HCT116 (cell line): ENCODE results near the gene HEATR5B. TPM values are rescaled to one million over a fixed set of nuclear protein-coding genes. Genes with fewer than 3 reads are reported as not detected.

Experiments used
- ATAC-seq: fragments of 200-7000 bp; cut with Tn5 transposase; 2 replicates; pipeline ENCODE4 v1.9.1; 2020; ENCODE audit warnings: mild to moderate bottlenecking, moderate library complexity
- BruUV-seq: library from RNA; stranded (reverse); fragments of 400-500 nt; replicated peaks from 2 replicates; lab custom pipeline; 2021; lab: Mats Ljungman, UMichigan
- CTCF ChIA-PET: fragments of 300-600 bp; sonication (Branson Sonifier 250); formaldehyde crosslinking; loops from one replicate; lab custom pipeline; 2021; ENCODE audit warnings: antibody characterized with exemption; lab: Charles Lee
- POLR2A ChIA-PET: fragments of 300-600, 350-600 bp; sonication (Branson Sonifier 250); formaldehyde crosslinking; loops from one replicate; lab custom pipeline; 2021; ENCODE audit warnings: antibody characterized with exemption; lab: Charles Lee
- RAD21 ChIA-PET, 2 experiments: fragments of 300-600 bp; sonication (Branson Sonifier 250); formaldehyde crosslinking; loops; one replicate each; lab custom pipeline; 2023; ENCODE audit warnings: low total read pairs in 2 of 2; ENCODE audit not compliant: uncharacterized antibody in 2 of 2, unreplicated experiment in 2 of 2, low non-redundant PET in 1 of 2; lab: Charles Lee
- DNase-seq: peaks from one replicate; pipeline ENCODE4 v3.0.0-alpha.2; 2010; ENCODE audit warnings: low read depth, low spot score
- H2AFZ ChIP-seq: fragments of 200-600 bp; shearing (Covaris generic), sonication (generic); 2 replicates; pipeline ENCODE4 v1.6.1; 2017; ENCODE audit warnings: low read depth, mixed run types, mixed read lengths, antibody characterized with exemption, low read length; ENCODE audit not compliant: poor library complexity, severe bottlenecking
- H3K27ac ChIP-seq: 2 replicates; pipeline ENCODE4 v1.5.1; 2012; ENCODE audit warnings: low read depth, low read length
- H3K27me3 ChIP-seq: fragments of 200-600 bp; sonication (generic); 2 replicates; pipeline ENCODE4 v1.6.1; 2016; ENCODE audit warnings: mixed run types, low read length, mixed read lengths; ENCODE audit not compliant: insufficient read depth
- H3K36me3 ChIP-seq, 2 experiments: fragments of 200-500 bp in 1 of 2; fragments of 200-600 bp in 1 of 2; sonication (Bioruptor generic) in 1 of 2; sonication (generic) in 1 of 2; 2 replicates each; pipeline versions ENCODE4 v1.5.1 to v1.6.1; 2014 to 2016; ENCODE audit warnings: low read length in 2 of 2, inconsistent platforms in 1 of 2, mixed read lengths in 1 of 2, mixed run types in 1 of 2; ENCODE audit not compliant: insufficient read depth in 2 of 2, control insufficient read depth in 1 of 2
- H3K4me1 ChIP-seq, 2 experiments: fragments of 200-600 bp in 1 of 2; sonication (generic) in 1 of 2; 2 replicates each; pipeline versions ENCODE4 v1.5.1 to v1.6.1; 2012 to 2017; ENCODE audit warnings: low read length in 2 of 2, inconsistent platforms in 1 of 2, mild to moderate bottlenecking in 1 of 2, mixed read lengths in 1 of 2, mixed run types in 1 of 2, moderate library complexity in 1 of 2; ENCODE audit not compliant: insufficient read depth in 2 of 2, control insufficient read depth in 1 of 2
- H3K4me2 ChIP-seq: fragments of 200-600 bp; sonication (generic); 2 replicates; pipeline ENCODE4 v1.6.1; 2017; ENCODE audit warnings: mixed run types, low read length, mixed read lengths
- H3K4me3 ChIP-seq, 2 experiments: fragments of 200-600 bp in 1 of 2; sonication (generic) in 1 of 2; replicated peaks in 1 of 2; 2 replicates each; pipeline ENCODE4 v1.5.1; 2011 to 2016; ENCODE audit warnings: low read length in 2 of 2, control low read depth in 1 of 2, low read depth in 1 of 2, mild to moderate bottlenecking in 1 of 2, mixed read lengths in 1 of 2, mixed run types in 1 of 2
- H3K79me2 ChIP-seq: fragments of 200-600 bp; sonication (generic); 2 replicates; pipeline ENCODE4 v1.6.1; 2017; ENCODE audit warnings: mild to moderate bottlenecking, mixed run types, low read length, moderate library complexity, mixed read lengths; ENCODE audit not compliant: insufficient read depth
- H3K9ac ChIP-seq: fragments of 200-600 bp; sonication (generic); 2 replicates; pipeline ENCODE4 v1.6.1; 2016; ENCODE audit warnings: low read length, mixed read lengths
- H3K9me2 ChIP-seq: fragments of 200-600 bp; sonication (generic), shearing (Covaris generic); 2 replicates; pipeline ENCODE4 v1.6.1; 2017; ENCODE audit warnings: mixed run types, mild to moderate bottlenecking, moderate library complexity; ENCODE audit not compliant: insufficient read depth
- H3K9me3 ChIP-seq, 2 experiments: fragments of 200-500 bp in 1 of 2; fragments of 200-600 bp in 1 of 2; sonication (Bioruptor generic) in 1 of 2; sonication (generic) in 1 of 2; 2 replicates each; pipeline ENCODE4 v1.6.1; 2014 to 2017; ENCODE audit warnings: low read length in 2 of 2, mixed read lengths in 2 of 2, inconsistent platforms in 1 of 2, low read depth in 1 of 2, mild to moderate bottlenecking in 1 of 2, mixed run types in 1 of 2, moderate library complexity in 1 of 2; ENCODE audit not compliant: control insufficient read depth in 1 of 2, insufficient read depth in 1 of 2
- H4K20me1 ChIP-seq: fragments of 200-600 bp; sonication (generic), shearing (Covaris generic); 2 replicates; pipeline ENCODE4 v1.6.1; 2017; ENCODE audit warnings: mixed run types, mild to moderate bottlenecking, moderate library complexity; ENCODE audit not compliant: insufficient read depth
- CEBPB ChIP-seq: IDR thresholded peaks from 2 replicates; pipeline ENCODE4 v1.6.1; 2012; ENCODE audit warnings: low read depth
- RAD21 ChIP-seq: IDR thresholded peaks from 2 replicates; pipeline ENCODE4 v1.6.1; 2012; ENCODE audit warnings: low read depth, mild to moderate bottlenecking
- ZFX ChIP-seq: fragments of 450-650 bp; IDR thresholded peaks from 2 replicates; pipeline ENCODE4 v1.6.1; 2017
- ZNF274 ChIP-seq: fragments of 200-500 bp; sonication (Bioruptor generic); IDR thresholded peaks from 2 replicates; pipeline ENCODE4 v1.6.1; 2014; ENCODE audit warnings: mild to moderate bottlenecking, low read depth, low read length, inconsistent platforms
- intact Hi-C: fragments of 100-400 bp; cut with micrococcal nuclease; formaldehyde crosslinking; loops from 2 replicates; pipeline ENCODE4 v1.10.0; 2022
- total RNA-seq: library from RNA; stranded (reverse); gene quantifications from one replicate; pipeline ENCODE4 v1.2.1, GENCODE V29; 2021; ENCODE audit not compliant: unreplicated experiment

HEATR5B gene
- total RNA-seq, 1 experiment from 2014 or later: 10.6 TPM

DNA sequence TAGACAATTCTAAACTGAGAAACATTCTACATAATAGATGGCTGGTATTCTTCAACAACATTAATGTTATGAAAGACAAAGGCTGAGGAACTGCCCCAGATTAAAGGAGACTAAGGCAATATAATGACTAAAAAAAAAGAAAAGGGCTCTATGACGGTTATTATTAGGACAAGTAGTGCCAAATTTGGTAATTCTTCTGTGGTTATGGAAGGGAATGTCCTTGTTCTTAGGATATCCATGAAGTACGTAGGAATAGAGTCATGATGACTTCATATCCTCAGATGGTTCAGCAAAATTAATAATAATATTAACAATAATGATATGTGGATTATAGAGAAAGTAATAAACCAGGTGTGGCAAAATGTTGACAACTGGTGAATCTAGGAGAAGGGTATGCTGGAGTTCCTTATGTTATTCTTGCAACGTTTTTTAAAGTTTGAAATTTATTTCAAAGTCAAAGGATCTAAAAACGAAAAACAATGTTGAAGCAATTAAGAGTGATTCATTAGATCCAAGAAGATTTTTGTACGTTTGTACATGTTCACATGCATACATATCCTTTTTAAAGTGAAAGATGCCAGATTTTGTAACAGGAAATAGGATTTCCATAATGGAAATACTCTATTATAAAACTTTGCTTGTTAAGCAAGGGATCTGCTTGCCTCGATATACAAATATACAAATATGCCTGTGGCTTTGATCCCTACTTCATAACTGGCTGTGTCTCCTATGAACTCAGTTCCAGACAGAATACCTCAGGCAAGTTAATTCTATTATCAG, 90.1 kb downstream of the HEATR5B start:
- ChIA-PET RAD21 (no interaction called here), POLR2A (no interaction called here), CTCF (no interaction called here)
- Histone ChIP-seq H3K9me3 (no peaks in the 10 kb centered on the region), H3K4me3 (no peak overlapping the region), H3K4me1 (no peaks in the 10 kb centered on the region), H3K79me2 (no peaks in the 10 kb centered on the region), H3K27me3 (no peaks in the 10 kb centered on the region), H3K36me3 (no peaks in the 10 kb centered on the region), H2AFZ (no peak overlapping the region), H3K4me2 (no peak overlapping the region), H3K9me2 (no peaks in the 10 kb centered on the region), H3K9ac (no peak overlapping the region), H4K20me1 (no peaks in the 10 kb centered on the region), H3K27ac (no peak overlapping the region)
- no peak for TF ChIP-seq RAD21
- ATAC-seq (no peak), DNase-seq (no peak)
- BruUV-seq: no TSS peak
- intact Hi-C loops: no loop called here

- Histone ChIP-seq H3K9ac (no peak overlapping the region), H2AFZ (no peak overlapping the region), H3K4me2 (no peak overlapping the region), H3K27ac (no peak overlapping the region), H3K4me3 (no peak overlapping the region), H3K9me2 (no peaks in the 10 kb centered on the region), H3K79me2 (no peaks in the 10 kb centered on the region), H3K27me3 (no peaks in the 10 kb centered on the region), H4K20me1 (no peaks in the 10 kb centered on the region), H3K4me1 (no peaks in the 10 kb centered on the region), H3K36me3 (no peaks in the 10 kb centered on the region), H3K9me3 (no peaks in the 10 kb centered on the region)
- CTCF ChIA-PET: no interaction called here
- RAD21 ChIA-PET: no interaction called here
- BruUV-seq: no TSS peak
- ATAC-seq (no peak), DNase-seq (no peak)
- TF ChIP-seq ZFX (no peak), ZNF274 (no peak), RAD21 (no peak), CEBPB (no peak)
- POLR2A ChIA-PET: no interaction called here
- intact Hi-C loops: no loop called here
These were observed 96.2 kb downstream of the HEATR5B start for GRCh38 chr2:36988008-36988407.
